ENCODE data around the gene HMCN2.

HMCN2 gene

GRCh38 chr9:130407916-130408663 lies 142.5 kb downstream of the HMCN2 start:
- in situ Hi-C loops (cut with HindIII; ENCODE audit: low sequenced_read_pairs) = no loop called here
- no peak overlapping the region for H3K4me3 ChIP-seq (ENCODE audit: low read depth, low read length)
- no peak for TF ChIP-seq CTCF (IDR thresholded peaks at IDR 0.05; ENCODE audit: low read depth, low read length)
- no peak for DNase-seq (ENCODE audit: low read depth, low spot score)

GRCh38 chr9:130408669-130409068 lies 143.1 kb downstream of the HMCN2 start:
- no peak for DNase-seq (ENCODE audit: low read depth, low spot score)
- in situ Hi-C loops (cut with HindIII; ENCODE audit: low sequenced_read_pairs) = no loop called here
- H3K4me3 ChIP-seq (ENCODE audit: low read depth, low read length) = no peak overlapping the region
- TF ChIP-seq CTCF (IDR thresholded peaks at IDR 0.05; ENCODE audit: low read depth, low read length) = no peak

DNA sequence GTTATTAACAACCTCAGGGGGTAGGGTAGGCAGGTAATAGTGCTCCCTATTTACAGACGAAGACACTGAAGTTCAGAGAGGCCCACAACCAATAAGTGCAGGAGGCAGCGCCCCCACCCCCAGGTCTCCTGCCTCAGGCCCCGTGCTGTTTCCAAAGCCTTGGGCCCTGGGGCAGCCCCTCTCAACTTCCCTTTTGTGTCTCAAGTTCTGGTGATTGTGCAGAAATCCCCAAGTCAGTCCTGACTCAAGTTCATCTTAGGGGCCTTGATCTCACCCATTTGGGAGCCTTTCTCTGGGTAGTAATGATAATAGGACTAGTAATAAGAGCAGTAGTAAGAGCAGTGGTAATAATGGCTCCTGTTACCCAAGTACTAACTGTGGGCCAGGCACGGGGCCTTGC lies 143.7 kb downstream of the HMCN2 start:
- in situ Hi-C loops (cut with HindIII; ENCODE audit: low sequenced_read_pairs) = no loop called here
- no peak for TF ChIP-seq CTCF (IDR thresholded peaks at IDR 0.05; ENCODE audit: low read depth, low read length)
- H3K4me3 ChIP-seq (ENCODE audit: low read depth, low read length) = no peak overlapping the region
- no peak for DNase-seq (ENCODE audit: low read depth, low spot score)

DNA sequence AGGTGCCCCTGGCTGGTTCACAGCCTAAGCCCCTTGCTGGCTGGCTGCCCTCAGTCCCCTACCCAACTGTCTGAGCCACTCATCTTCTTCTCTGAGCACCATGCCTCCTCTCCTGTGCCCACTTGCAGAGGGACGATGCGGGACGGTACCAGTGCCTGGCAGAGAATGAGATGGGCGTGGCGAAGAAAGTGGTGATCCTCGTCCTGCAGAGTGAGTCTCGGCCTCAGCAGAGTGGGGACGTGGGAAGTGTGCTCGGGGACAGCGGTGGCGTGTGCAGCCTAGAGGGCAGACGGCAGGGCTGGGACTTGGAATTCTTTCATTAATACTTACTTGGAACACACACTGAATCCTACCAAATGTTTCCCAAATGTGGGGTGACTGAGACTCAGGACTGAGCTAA lies 144.9 kb downstream of the HMCN2 start:
- no peak overlapping the region for H3K4me3 ChIP-seq (ENCODE audit: low read depth, low read length)
- TF ChIP-seq CTCF (IDR thresholded peaks at IDR 0.05; ENCODE audit: low read depth, low read length) = no peak
- no peak for DNase-seq (ENCODE audit: low read depth, low spot score)
- in situ Hi-C loops (cut with HindIII; ENCODE audit: low sequenced_read_pairs) = no loop called here

GRCh38 chr9:130411566-130411915 lies 146.0 kb downstream of the HMCN2 start:
- DNase-seq (ENCODE audit: low read depth, low spot score) = no peak
- in situ Hi-C loops (cut with HindIII; ENCODE audit: low sequenced_read_pairs) = no loop called here
- no peak overlapping the region for H3K4me3 ChIP-seq (ENCODE audit: low read depth, low read length)
- no peak for TF ChIP-seq CTCF (IDR thresholded peaks at IDR 0.05; ENCODE audit: low read depth, low read length)

- H3K4me3 ChIP-seq (ENCODE audit: low read depth, low read length) = no peak overlapping the region
- no peak for TF ChIP-seq CTCF (IDR thresholded peaks at IDR 0.05; ENCODE audit: low read depth, low read length)
- in situ Hi-C loops (cut with HindIII; ENCODE audit: low sequenced_read_pairs) = no loop called here
- DNase-seq (ENCODE audit: low read depth, low spot score) = no peak
Measured at GRCh38 chr9:130414081-130414731, 148.6 kb downstream of the HMCN2 start.
